Thyroid gland (tissue), 4 donors: ENCODE data around the gene ZBTB7C.

Experiments
- CTCF ChIP-seq, 6 experiments: fragments of 200-600 bp in 3 of 6; fragments of 450-650 bp in 3 of 6; sonication (generic) in 3 of 6; IDR thresholded peaks; one replicate each; pipeline ENCODE4 v1.5.1; 2016 to 2019; ENCODE audit warnings: antibody characterized with exemption in 6 of 6, mild to moderate bottlenecking in 2 of 6, inconsistent platforms in 1 of 6, moderate library complexity in 1 of 6
- POLR2A ChIP-seq, 2 donors: fragments of 450-650 bp; IDR thresholded peaks; one replicate each; pipeline ENCODE4 v1.6.1; 2017; ENCODE audit warnings: antibody characterized with exemption in 2 of 2, mild to moderate bottlenecking in 2 of 2, moderate library complexity in 1 of 2

- TF ChIP-seq POLR2A (IDR thresholded peaks at IDR 0.05) (no peak), CTCF (IDR thresholded peaks at IDR 0.05) (no peak)
Observed at GRCh38 chr18:48139431-48140347, 269.5 kb downstream of the ZBTB7C start.
